ENCODE measurements around the gene MIR17HG. TPM values are rescaled to one million over a fixed set of nuclear protein-coding genes. Genes with fewer than 3 reads are reported as not detected.

The MIR17HG gene
- total RNA-seq, 1 donor from 2014 or later: 14.5 TPM

- H3K4me3 Mint-ChIP-seq (ENCODE audit: unreplicated experiment): no peak overlapping the region
- TF ChIP-seq, protein P1, sequence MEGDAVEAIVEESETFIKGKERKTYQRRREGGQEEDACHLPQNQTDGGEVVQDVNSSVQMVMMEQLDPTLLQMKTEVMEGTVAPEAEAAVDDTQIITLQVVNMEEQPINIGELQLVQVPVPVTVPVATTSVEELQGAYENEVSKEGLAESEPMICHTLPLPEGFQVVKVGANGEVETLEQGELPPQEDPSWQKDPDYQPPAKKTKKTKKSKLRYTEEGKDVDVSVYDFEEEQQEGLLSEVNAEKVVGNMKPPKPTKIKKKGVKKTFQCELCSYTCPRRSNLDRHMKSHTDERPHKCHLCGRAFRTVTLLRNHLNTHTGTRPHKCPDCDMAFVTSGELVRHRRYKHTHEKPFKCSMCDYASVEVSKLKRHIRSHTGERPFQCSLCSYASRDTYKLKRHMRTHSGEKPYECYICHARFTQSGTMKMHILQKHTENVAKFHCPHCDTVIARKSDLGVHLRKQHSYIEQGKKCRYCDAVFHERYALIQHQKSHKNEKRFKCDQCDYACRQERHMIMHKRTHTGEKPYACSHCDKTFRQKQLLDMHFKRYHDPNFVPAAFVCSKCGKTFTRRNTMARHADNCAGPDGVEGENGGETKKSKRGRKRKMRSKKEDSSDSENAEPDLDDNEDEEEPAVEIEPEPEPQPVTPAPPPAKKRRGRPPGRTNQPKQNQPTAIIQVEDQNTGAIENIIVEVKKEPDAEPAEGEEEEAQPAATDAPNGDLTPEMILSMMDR (IDR thresholded peaks at IDR 0.05; ENCODE audit: partially characterized antibody, unreplicated experiment): no peak
- H3K4me1 Mint-ChIP-seq (ENCODE audit: low read depth, unreplicated experiment): no peaks in the 10 kb centered on the region
- no peaks in the 10 kb centered on the region for H3K27me3 Mint-ChIP-seq (ENCODE audit: unreplicated experiment)
- no peaks in the 10 kb centered on the region for H3K36me3 Mint-ChIP-seq (ENCODE audit: unreplicated experiment)
- no peak overlapping the region for H3K27ac Mint-ChIP-seq (ENCODE audit: unreplicated experiment)
- no peaks in the 10 kb centered on the region for H3K9me3 Mint-ChIP-seq (ENCODE audit: unreplicated experiment)
- no peak for DNase-seq
Measured at GRCh38 chr13:91389186-91389585, 41.7 kb downstream of the MIR17HG start.

DNA sequence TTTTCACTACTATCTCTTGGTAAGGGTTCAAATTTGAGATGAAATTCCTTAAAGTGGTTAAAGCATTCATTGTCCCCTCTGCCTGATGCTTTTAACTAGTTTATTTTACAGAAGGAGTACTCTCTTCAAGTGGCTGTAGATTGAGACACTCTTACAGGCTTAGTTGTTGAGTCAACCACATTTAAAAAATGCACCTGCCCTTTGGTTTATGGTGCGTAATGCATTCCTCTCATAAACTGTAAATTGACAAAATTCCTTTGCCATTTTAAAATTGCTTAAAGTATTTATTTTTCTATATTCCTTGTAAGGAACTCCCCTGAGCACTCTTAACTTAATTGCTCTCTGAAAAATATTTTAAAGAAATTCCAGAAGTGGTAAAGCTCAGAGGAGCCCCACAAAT, 50.1 kb downstream of the MIR17HG start:
- Mint-ChIP-seq H3K4me3 (ENCODE audit: unreplicated experiment) (no peak overlapping the region), H3K9me3 (ENCODE audit: unreplicated experiment) (peaks cover 2% of the 10 kb centered on the region), H3K4me1 (ENCODE audit: low read depth, unreplicated experiment) (peaks cover 2% of the 10 kb centered on the region), H3K27ac (ENCODE audit: unreplicated experiment) (no peak overlapping the region), H3K27me3 (ENCODE audit: unreplicated experiment) (peaks cover 6% of the 10 kb centered on the region), H3K36me3 (ENCODE audit: unreplicated experiment) (no peaks in the 10 kb centered on the region)
- TF ChIP-seq, protein P1 (IDR thresholded peaks at IDR 0.05; ENCODE audit: partially characterized antibody, unreplicated experiment): no peak
- no peak for DNase-seq

DNA sequence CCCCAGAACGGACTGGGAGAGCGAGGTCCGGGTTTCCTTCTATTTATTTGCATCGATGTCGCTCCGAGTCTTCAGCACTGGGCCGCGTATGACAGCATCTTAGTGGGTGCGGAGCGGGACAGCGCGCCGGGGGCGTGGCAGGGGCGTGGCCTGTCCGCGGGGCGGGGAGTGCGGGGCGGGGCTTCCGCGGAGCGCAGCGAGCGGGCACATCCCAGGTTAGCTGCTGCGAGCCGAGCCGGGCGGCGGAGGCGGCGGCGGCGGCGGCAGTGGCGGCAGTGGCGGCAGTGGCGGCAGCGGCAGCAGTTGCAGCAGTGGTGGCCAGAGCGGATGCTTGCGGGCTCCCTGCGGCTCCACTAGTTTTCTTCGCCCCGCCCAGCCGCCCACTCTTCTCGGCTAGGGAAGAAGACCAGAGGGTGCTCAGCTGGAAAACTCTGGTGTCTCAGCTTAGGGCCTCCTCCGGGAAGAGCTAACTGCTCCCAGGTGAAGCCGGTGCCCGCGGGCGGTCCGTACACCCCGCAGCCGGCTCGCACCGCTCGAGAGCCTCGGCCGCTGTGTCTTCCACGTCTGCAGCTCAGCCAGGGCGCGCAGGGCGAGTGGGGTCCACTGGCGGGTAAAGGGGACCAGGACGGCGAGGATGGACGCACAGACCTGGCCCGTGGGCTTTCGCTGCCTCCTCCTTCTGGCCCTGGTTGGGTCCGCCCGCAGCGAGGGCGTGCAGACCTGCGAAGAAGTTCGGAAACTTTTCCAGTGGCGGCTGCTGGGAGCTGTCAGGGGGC, 51.1 kb downstream of the MIR17HG start, which contains the start of gene GPC5:
Gene GPC5 (plus strand): TSS at position 209 of the 776 bp plus-strand sequence.
- peaks cover 2% of the 10 kb centered on the region for H3K4me1 Mint-ChIP-seq (ENCODE audit: low read depth, unreplicated experiment)
- TF ChIP-seq, protein P1 (IDR thresholded peaks at IDR 0.05; ENCODE audit: partially characterized antibody, unreplicated experiment): no peak
- H3K36me3 Mint-ChIP-seq (ENCODE audit: unreplicated experiment): no peaks in the 10 kb centered on the region
- peaks cover 6% of the 10 kb centered on the region for H3K27me3 Mint-ChIP-seq (ENCODE audit: unreplicated experiment)
- H3K4me3 Mint-ChIP-seq (ENCODE audit: unreplicated experiment): peak within 1 kb of the TSS; percentile 90
- DNase-seq: peak; percentile 90
- H3K9me3 Mint-ChIP-seq (ENCODE audit: unreplicated experiment): peaks cover 2% of the 10 kb centered on the region
- H3K27ac Mint-ChIP-seq (ENCODE audit: unreplicated experiment): no peak within 1 kb of the TSS

- H3K4me3 Mint-ChIP-seq (ENCODE audit: unreplicated experiment): peak overlapping the region; percentile 77
- no peaks in the 10 kb centered on the region for H3K36me3 Mint-ChIP-seq (ENCODE audit: unreplicated experiment)
- H3K27me3 Mint-ChIP-seq (ENCODE audit: unreplicated experiment): peaks cover 6% of the 10 kb centered on the region
- TF ChIP-seq, protein P1 (IDR thresholded peaks at IDR 0.05; ENCODE audit: partially characterized antibody, unreplicated experiment): no peak
- DNase-seq: peak; percentile 28
- H3K27ac Mint-ChIP-seq (ENCODE audit: unreplicated experiment): no peak overlapping the region
- H3K9me3 Mint-ChIP-seq (ENCODE audit: unreplicated experiment): peaks cover 2% of the 10 kb centered on the region
- peaks cover 2% of the 10 kb centered on the region for H3K4me1 Mint-ChIP-seq (ENCODE audit: low read depth, unreplicated experiment)
Measured at GRCh38 chr13:91399189-91400062, 51.9 kb downstream of the MIR17HG start.
